CD4-positive, alpha-beta T cell treated with Interleukin-10 for 1 hour (primary cell): Measurements from ENCODE around the gene NMUR1.

ENCODE experiments used
- DNase-seq: peaks from one replicate; pipeline ENCODE4 v3.0.0-alpha.2; 2020

The NMUR1 gene

GRCh38 chr2:231552752-231553151 is 22.5 kb upstream of the NMUR1 start:
- no peak for DNase-seq

GRCh38 chr2:231549446-231550239 is 19.4 kb upstream of the NMUR1 start:
- no peak for DNase-seq

- DNase-seq: no peak
Observed at GRCh38 chr2:231548752-231549151, 18.5 kb upstream of the NMUR1 start.

- DNase-seq: no peak
Observed at GRCh38 chr2:231547315-231548110, 17.3 kb upstream of the NMUR1 start.

- DNase-seq: no peak
Observed at GRCh38 chr2:231546014-231546715, 15.9 kb upstream of the NMUR1 start.

- DNase-seq: peak; percentile 68
Observed at GRCh38 chr2:231545105-231545902, 15.1 kb upstream of the NMUR1 start.

- no peak for DNase-seq
Observed at GRCh38 chr2:231542136-231542535, 11.9 kb upstream of the NMUR1 start.

GRCh38 chr2:231541645-231542044 is 11.4 kb upstream of the NMUR1 start:
- no peak for DNase-seq

GRCh38 chr2:231539991-231540390 is 9.7 kb upstream of the NMUR1 start:
- no peak for DNase-seq

GRCh38 chr2:231535961-231536360 is 5.7 kb upstream of the NMUR1 start:
- no peak for DNase-seq

GRCh38 chr2:231533777-231534125 is 3.5 kb upstream of the NMUR1 start:
- DNase-seq: no peak

GRCh38 chr2:231533086-231533776 is 3.0 kb upstream of the NMUR1 start:
- DNase-seq: no peak

- no peak for DNase-seq
Observed at GRCh38 chr2:231532756-231533035, 2.5 kb upstream of the NMUR1 start.

- DNase-seq: no peak
Observed at GRCh38 chr2:231531883-231532755, 1.9 kb upstream of the NMUR1 start.

- DNase-seq: no peak
Observed at GRCh38 chr2:231531466-231531865, 1.2 kb upstream of the NMUR1 start.

GRCh38 chr2:231528636-231529030 is 1.6 kb downstream of the NMUR1 start:
- DNase-seq: no peak

- DNase-seq: no peak
Observed at GRCh38 chr2:231527955-231528635, 2.1 kb downstream of the NMUR1 start.

- no peak for DNase-seq
Observed at GRCh38 chr2:231527091-231527395, 3.2 kb downstream of the NMUR1 start.

- no peak for DNase-seq
Observed at GRCh38 chr2:231526341-231527090, 3.7 kb downstream of the NMUR1 start.
